HEK293 (cell line): ENCODE results near the gene NECTIN1.

Source experiments
- CTCF ChIA-PET: fragments of 350-600 bp; formaldehyde crosslinking; extraction: SDS; loops from one replicate; lab custom pipeline; 2021; ENCODE audit warnings: antibody characterized with exemption; lab: Yijun Ruan, JAX
- POLR2A ChIA-PET: fragments of 300-600 bp; formaldehyde crosslinking; extraction: SDS; loops from one replicate; lab custom pipeline; 2020; ENCODE audit warnings: antibody characterized with exemption, inconsistent platforms; lab: Yijun Ruan, JAX
- H3K27ac ChIP-seq: fragments of 200-500 bp; sonication (Bioruptor generic); 2 replicates; pipeline ENCODE4 v1.5.1; 2014; ENCODE audit warnings: low read depth, low read length, control low read depth, inconsistent platforms; ENCODE audit errors: extremely low read depth
- H3K36me3 ChIP-seq, 2 experiments: fragments of 200-500 bp in 1 of 2; sonication (Bioruptor generic) in 1 of 2; 1 replicate in 1 of 2; 2 replicates in 1 of 2; pipeline ENCODE4 v1.5.1; 2014 to 2017; ENCODE audit warnings: inconsistent platforms in 2 of 2, low read length in 2 of 2; ENCODE audit not compliant: control insufficient read depth in 2 of 2, insufficient read depth in 1 of 2
- H3K4me1 ChIP-seq: fragments of 200-500 bp; sonication (Bioruptor generic); 2 replicates; pipeline ENCODE4 v1.5.1; 2014; ENCODE audit warnings: mild to moderate bottlenecking, low read length, inconsistent platforms; ENCODE audit not compliant: control insufficient read depth, insufficient read depth
- H3K4me3 ChIP-seq: 2 replicates; pipeline ENCODE4 v1.5.1; 2011; ENCODE audit warnings: low read depth, mild to moderate bottlenecking, control low read depth, low read length, moderate library complexity
- H3K9me3 ChIP-seq: fragments of 200-500 bp; sonication (Bioruptor generic); 2 replicates; pipeline ENCODE4 v1.5.1; 2014; ENCODE audit warnings: low read depth, low read length, inconsistent platforms; ENCODE audit not compliant: control insufficient read depth, insufficient read depth
- FEZF1 ChIP-seq: fragments of 450-650 bp; formaldehyde crosslinking; IDR thresholded peaks from 2 replicates; pipeline ENCODE4 v1.5.1; 2016; ENCODE audit warnings: missing biosample characterization, missing genetic modification characterization
- GLIS1 ChIP-seq: fragments of 450-650 bp; formaldehyde crosslinking; IDR thresholded peaks from 2 replicates; pipeline ENCODE4 v1.5.1; 2016; ENCODE audit warnings: missing biosample characterization, missing genetic modification characterization
- HOXA7 ChIP-seq: sonication (generic); formaldehyde crosslinking; IDR thresholded peaks from 2 replicates; pipeline ENCODE4 v1.8.1; 2022; ENCODE audit warnings: missing genetic modification reagents, borderline replicate concordance
- OVOL3 ChIP-seq: fragments of 450-650 bp; formaldehyde crosslinking; IDR thresholded peaks from 2 replicates; pipeline ENCODE4 v1.5.1; 2016; ENCODE audit warnings: missing biosample characterization, missing genetic modification characterization
- RBAK ChIP-seq: fragments of 450-650 bp; formaldehyde crosslinking; IDR thresholded peaks from 2 replicates; pipeline ENCODE4 v1.5.1; 2016; ENCODE audit warnings: missing biosample characterization, missing genetic modification characterization
- SP2 ChIP-seq: fragments of 450-650 bp; formaldehyde crosslinking; IDR thresholded peaks from 2 replicates; pipeline ENCODE4 v1.5.1; 2016; ENCODE audit warnings: missing biosample characterization, missing genetic modification characterization
- YY1 ChIP-seq: fragments of 450-650 bp; formaldehyde crosslinking; IDR thresholded peaks from 2 replicates; pipeline ENCODE4 v1.5.1; 2018; ENCODE audit warnings: missing biosample characterization, missing genetic modification characterization
- ZIC2 ChIP-seq: fragments of 450-650 bp; formaldehyde crosslinking; IDR thresholded peaks from 2 replicates; pipeline ENCODE4 v1.5.1; 2016; ENCODE audit warnings: missing biosample characterization, missing genetic modification characterization
- ZNF24 ChIP-seq: fragments of 450-650 bp; formaldehyde crosslinking; IDR thresholded peaks from 2 replicates; pipeline ENCODE4 v1.5.1; 2016; ENCODE audit warnings: missing biosample characterization, missing genetic modification characterization
- ZNF302 ChIP-seq: fragments of 450-650 bp; formaldehyde crosslinking; IDR thresholded peaks from 2 replicates; pipeline ENCODE4 v1.5.1; 2016; ENCODE audit warnings: missing biosample characterization, missing genetic modification characterization, low read depth
- ZNF311 ChIP-seq: fragments of 450-650 bp; formaldehyde crosslinking; IDR thresholded peaks from 2 replicates; pipeline ENCODE4 v1.5.1; 2017; ENCODE audit warnings: missing biosample characterization, missing genetic modification characterization, borderline replicate concordance
- ZNF423 ChIP-seq: fragments of 450-650 bp; formaldehyde crosslinking; IDR thresholded peaks from 2 replicates; pipeline ENCODE4 v1.5.1; 2016; ENCODE audit warnings: missing biosample characterization, missing genetic modification characterization
- ZNF521 ChIP-seq: fragments of 450-650 bp; formaldehyde crosslinking; IDR thresholded peaks from 2 replicates; pipeline ENCODE4 v1.5.1; 2017; ENCODE audit warnings: missing biosample characterization, mild to moderate bottlenecking, missing genetic modification characterization
- ZNF544 ChIP-seq: fragments of 450-650 bp; formaldehyde crosslinking; IDR thresholded peaks from 2 replicates; pipeline ENCODE4 v1.5.0; 2017; ENCODE audit warnings: missing biosample characterization, missing genetic modification characterization
- ZNF558 ChIP-seq: fragments of 450-650 bp; formaldehyde crosslinking; IDR thresholded peaks from 2 replicates; pipeline ENCODE4 v1.5.1; 2016; ENCODE audit warnings: missing biosample characterization, missing genetic modification characterization
- ZNF560 ChIP-seq: fragments of 450-650 bp; formaldehyde crosslinking; IDR thresholded peaks from 2 replicates; pipeline ENCODE4 v1.5.1; 2017; ENCODE audit warnings: missing biosample characterization, missing genetic modification characterization, borderline replicate concordance
- ZNF610 ChIP-seq: fragments of 450-650 bp; formaldehyde crosslinking; IDR thresholded peaks from 2 replicates; pipeline ENCODE4 v1.5.1; 2016; ENCODE audit warnings: missing biosample characterization, missing genetic modification characterization, borderline replicate concordance
- TF ChIP-seq, protein P1 (sequence below): fragments of 450-650 bp; formaldehyde crosslinking; IDR thresholded peaks from 2 replicates; pipeline ENCODE4 v1.5.1; 2016; ENCODE audit warnings: missing biosample characterization, missing genetic modification characterization
- TF ChIP-seq, protein P2 (sequence below): fragments of 450-650 bp; formaldehyde crosslinking; IDR thresholded peaks from 2 replicates; pipeline ENCODE4 v1.5.1; 2016; ENCODE audit warnings: missing biosample characterization, missing genetic modification characterization
- TF ChIP-seq, protein P3 (sequence below): fragments of 450-650 bp; formaldehyde crosslinking; IDR thresholded peaks from 2 replicates; pipeline ENCODE4 v1.5.1; 2016; ENCODE audit warnings: missing biosample characterization, missing genetic modification characterization
- TF ChIP-seq, protein P4 (sequence below): fragments of 450-650 bp; formaldehyde crosslinking; IDR thresholded peaks from 2 replicates; pipeline ENCODE4 v1.5.1; 2017; ENCODE audit warnings: missing biosample characterization, missing genetic modification characterization

NECTIN1 gene

DNA sequence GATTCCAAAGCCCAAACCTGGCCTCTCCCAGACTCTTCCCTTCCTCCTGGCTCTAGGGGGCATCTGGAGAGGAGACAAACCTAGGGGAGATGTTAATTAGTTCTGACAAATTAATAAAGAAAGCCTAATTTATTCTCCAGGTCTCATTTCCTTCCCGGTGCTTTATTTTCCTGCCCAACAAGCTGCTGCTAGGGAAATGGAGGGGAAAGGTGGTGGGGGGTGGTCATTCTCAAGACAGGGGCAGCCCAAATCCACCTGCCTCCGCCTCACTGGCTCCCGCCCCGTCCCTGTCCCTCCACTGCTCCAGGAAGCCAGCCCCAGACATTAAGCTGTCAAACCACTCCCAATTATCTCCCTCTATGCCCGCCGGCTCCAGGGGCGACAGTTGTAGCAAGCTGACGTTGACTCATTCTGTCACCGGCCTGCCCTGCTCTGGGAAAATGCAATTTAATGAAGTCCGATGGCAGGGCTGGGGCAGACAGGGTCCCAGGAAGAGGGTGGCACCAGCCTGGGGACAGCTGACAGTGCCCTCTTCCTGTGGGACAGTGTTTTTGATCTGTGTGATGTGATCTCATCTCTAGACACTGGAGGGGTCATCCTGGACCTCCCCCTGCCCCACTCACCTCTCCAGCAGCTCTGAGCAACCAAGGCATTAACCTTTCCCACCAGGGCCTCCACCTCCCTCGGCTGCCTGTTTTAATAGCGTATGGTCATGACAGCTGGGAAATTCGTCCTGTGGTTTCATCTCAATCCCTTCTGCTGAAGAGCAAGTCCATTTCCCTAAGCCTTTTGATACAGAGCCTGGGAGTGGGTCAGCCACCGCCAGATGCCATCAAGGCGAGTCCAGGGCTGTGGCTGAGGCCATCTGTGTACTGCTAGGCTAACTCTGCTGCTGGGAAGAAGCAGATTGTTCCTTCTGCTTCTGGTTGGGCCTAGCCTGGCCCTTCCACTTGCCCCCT lies 27.1 kb downstream of the NECTIN1 start:
- POLR2A ChIA-PET = interaction anchor here (1.1 kb wide), 1 partner anchor 27 kb away, joined by 4 read pairs; the partner anchor contains the start of gene NECTIN1
- Histone ChIP-seq H3K36me3 (no peaks in the 10 kb centered on the region), H3K27ac (no peak overlapping the region), H3K4me1 (no peaks in the 10 kb centered on the region), H3K9me3 (no peaks in the 10 kb centered on the region)
- peak; percentile 67 for TF ChIP-seq ZIC2 (tag by site-specific recombination)
- TF ChIP-seq ZNF521 (tag by site-specific recombination) = no peak
- TF ChIP-seq, all 188 proteins: peak for 1
- CTCF ChIA-PET = interaction anchor here (0.6 to 1.8 kb wide), 4 partner anchors 11 to 28 kb away, joined by 3 to 10 read pairs (median 3); partner anchors contain the start of gene NECTIN1
- no peak overlapping the region for H3K4me3 ChIP-seq

DNA sequence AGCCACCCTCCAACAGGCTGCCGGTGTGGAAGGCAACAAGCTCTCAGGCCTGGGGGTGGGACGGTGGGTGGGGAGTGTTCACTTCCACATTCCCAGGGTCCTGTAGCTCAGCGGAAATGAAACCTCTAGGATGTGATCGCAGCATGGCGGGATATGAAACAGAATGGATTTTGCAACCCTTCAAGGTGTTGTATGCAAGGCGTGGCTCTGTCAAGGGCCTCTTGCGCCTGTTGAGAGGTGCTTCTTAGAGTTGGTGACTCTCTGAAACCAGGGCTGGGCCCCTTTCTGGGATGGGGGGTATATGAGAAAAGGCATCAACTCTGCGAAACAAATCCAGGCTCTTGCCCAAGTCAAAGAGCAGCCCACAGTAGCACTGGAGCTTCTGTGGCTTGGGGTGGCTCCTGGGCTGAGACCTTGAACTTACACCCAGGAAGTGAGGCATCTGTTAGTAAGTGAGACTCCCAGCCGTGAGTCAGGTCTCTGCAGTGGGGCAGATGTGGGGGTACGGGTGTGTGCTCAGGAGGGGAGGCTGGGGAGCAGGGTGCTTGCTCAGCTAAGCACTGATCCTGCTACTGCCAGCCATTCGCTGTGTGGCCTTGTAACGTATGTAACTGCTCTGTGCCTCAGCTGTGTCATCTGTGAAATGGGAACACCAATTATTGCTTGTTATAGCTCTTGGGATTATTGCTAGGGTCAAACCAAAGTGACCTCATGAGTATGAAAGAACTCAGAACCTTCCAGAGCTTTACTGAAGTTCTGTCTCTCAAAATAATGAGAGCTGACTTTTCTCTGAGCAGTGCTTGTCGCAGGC lies 28.3 kb downstream of the NECTIN1 start:
- Histone ChIP-seq H3K4me3 (no peak overlapping the region), H3K4me1 (no peaks in the 10 kb centered on the region)
- TF ChIP-seq ZNF544 (tag by site-specific recombination) (no peak), GLIS1 (tag by site-specific recombination) (no peak), ZNF558 (tag by site-specific recombination) (no peak), ZNF302 (tag by site-specific recombination) (no peak), ZNF423 (tag by site-specific recombination) (no peak), ZNF311 (tag by site-specific recombination) (no peak), RBAK (tag by site-specific recombination) (no peak), SP2 (no peak), OVOL3 (tag by site-specific recombination) (no peak), ZNF560 (tag by site-specific recombination) (no peak), ZNF610 (tag by site-specific recombination) (no peak), ZNF24 (no peak), YY1 (tag by site-specific recombination) (no peak), FEZF1 (no peak), HOXA7 (CRISPR knock-in tag) (no peak)
- TF ChIP-seq, protein P1, sequence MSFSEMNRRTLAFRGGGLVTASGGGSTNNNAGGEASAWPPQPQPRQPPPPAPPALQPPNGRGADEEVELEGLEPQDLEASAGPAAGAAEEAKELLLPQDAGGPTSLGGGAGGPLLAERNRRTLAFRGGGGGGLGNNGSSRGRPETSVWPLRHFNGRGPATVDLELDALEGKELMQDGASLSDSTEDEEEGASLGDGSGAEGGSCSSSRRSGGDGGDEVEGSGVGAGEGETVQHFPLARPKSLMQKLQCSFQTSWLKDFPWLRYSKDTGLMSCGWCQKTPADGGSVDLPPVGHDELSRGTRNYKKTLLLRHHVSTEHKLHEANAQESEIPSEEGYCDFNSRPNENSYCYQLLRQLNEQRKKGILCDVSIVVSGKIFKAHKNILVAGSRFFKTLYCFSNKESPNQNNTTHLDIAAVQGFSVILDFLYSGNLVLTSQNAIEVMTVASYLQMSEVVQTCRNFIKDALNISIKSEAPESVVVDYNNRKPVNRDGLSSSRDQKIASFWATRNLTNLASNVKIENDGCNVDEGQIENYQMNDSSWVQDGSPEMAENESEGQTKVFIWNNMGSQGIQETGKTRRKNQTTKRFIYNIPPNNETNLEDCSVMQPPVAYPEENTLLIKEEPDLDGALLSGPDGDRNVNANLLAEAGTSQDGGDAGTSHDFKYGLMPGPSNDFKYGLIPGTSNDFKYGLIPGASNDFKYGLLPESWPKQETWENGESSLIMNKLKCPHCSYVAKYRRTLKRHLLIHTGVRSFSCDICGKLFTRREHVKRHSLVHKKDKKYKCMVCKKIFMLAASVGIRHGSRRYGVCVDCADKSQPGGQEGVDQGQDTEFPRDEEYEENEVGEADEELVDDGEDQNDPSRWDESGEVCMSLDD (tag by site-specific recombination) = no peak
- TF ChIP-seq, protein P2, sequence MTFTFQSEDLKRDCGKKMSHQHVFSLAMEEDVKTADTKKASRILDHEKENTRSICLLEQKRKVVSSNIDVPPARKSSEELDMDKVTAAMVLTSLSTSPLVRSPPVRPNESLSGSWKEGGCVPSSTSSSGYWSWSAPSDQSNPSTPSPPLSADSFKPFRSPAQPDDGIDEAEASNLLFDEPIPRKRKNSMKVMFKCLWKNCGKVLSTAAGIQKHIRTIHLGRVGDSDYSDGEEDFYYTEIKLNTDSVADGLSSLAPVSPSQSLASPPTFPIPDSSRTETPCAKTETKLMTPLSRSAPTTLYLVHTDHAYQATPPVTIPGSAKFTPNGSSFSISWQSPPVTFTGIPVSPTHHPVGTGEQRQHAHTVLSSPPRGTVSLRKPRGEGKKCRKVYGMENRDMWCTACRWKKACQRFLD (tag by site-specific recombination) = no peak
- TF ChIP-seq, protein P3, sequence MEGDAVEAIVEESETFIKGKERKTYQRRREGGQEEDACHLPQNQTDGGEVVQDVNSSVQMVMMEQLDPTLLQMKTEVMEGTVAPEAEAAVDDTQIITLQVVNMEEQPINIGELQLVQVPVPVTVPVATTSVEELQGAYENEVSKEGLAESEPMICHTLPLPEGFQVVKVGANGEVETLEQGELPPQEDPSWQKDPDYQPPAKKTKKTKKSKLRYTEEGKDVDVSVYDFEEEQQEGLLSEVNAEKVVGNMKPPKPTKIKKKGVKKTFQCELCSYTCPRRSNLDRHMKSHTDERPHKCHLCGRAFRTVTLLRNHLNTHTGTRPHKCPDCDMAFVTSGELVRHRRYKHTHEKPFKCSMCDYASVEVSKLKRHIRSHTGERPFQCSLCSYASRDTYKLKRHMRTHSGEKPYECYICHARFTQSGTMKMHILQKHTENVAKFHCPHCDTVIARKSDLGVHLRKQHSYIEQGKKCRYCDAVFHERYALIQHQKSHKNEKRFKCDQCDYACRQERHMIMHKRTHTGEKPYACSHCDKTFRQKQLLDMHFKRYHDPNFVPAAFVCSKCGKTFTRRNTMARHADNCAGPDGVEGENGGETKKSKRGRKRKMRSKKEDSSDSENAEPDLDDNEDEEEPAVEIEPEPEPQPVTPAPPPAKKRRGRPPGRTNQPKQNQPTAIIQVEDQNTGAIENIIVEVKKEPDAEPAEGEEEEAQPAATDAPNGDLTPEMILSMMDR (tag by site-specific recombination) = no peak
- TF ChIP-seq, protein P4, sequence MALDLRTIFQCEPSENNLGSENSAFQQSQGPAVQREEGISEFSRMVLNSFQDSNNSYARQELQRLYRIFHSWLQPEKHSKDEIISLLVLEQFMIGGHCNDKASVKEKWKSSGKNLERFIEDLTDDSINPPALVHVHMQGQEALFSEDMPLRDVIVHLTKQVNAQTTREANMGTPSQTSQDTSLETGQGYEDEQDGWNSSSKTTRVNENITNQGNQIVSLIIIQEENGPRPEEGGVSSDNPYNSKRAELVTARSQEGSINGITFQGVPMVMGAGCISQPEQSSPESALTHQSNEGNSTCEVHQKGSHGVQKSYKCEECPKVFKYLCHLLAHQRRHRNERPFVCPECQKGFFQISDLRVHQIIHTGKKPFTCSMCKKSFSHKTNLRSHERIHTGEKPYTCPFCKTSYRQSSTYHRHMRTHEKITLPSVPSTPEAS (tag by site-specific recombination) = no peak
- TF ChIP-seq, all 188 proteins: peak for 0
- no peak overlapping the region for H3K27ac ChIP-seq
- H3K9me3 ChIP-seq = no peaks in the 10 kb centered on the region
- POLR2A ChIA-PET = interaction anchor here (1.1 kb wide), 1 partner anchor 29 kb away, joined by 4 read pairs; the partner anchor contains the start of gene NECTIN1
- CTCF ChIA-PET = interaction anchor here (1.5 kb wide), 1 partner anchor 27 kb away, joined by 3 read pairs; no protein-coding TSS in a partner anchor
- no peaks in the 10 kb centered on the region for H3K36me3 ChIP-seq
